Measurements from ENCODE around the gene ZNF462. TPM values are rescaled to one million over a fixed set of nuclear protein-coding genes. Genes with fewer than 3 reads are reported as not detected.
A peak's percentile ranks its signal among the peaks of the same experiment; 100 is the strongest.

Gene ZNF462
- total and polyA plus RNA-seq, 9 donors = 7.0 to 18.8 (median 9.2) TPM

- DNase-seq = peak; percentile 55
- peaks cover 31% of the 10 kb centered on the region for H3K36me3 ChIP-seq (ENCODE audit: control insufficient read depth, insufficient read depth, low read length)
- peaks cover 19% of the 10 kb centered on the region for H3K4me1 ChIP-seq (ENCODE audit: control insufficient read depth, insufficient read depth, low read length)
- no peaks in the 10 kb centered on the region for H3K9me3 ChIP-seq (replicated peaks; ENCODE audit: control insufficient read depth, low read depth, low read length)
- 33% methylated on average over 2 of the region's 3 CpGs for WGBS (ENCODE audit: insufficient coverage)
- H3K27me3 ChIP-seq (ENCODE audit: control insufficient read depth, insufficient read depth, low read length) = no peaks in the 10 kb centered on the region
- H3K4me3 ChIP-seq (ENCODE audit: low read length) = no peak overlapping the region
- H3K27ac ChIP-seq (ENCODE audit: low read length) = peak overlapping the region; percentile 8
Measured at GRCh38 chr9:106921341-106921899, 58.5 kb downstream of the ZNF462 start.

- no CpG with 5 or more reads among the region's 1 CpG for WGBS (ENCODE audit: insufficient coverage)
- peaks cover 36% of the 10 kb centered on the region for H3K36me3 ChIP-seq (ENCODE audit: control insufficient read depth, insufficient read depth, low read length)
- no peak overlapping the region for H3K4me3 ChIP-seq (ENCODE audit: low read length)
- no peak for DNase-seq
- H3K27me3 ChIP-seq (ENCODE audit: control insufficient read depth, insufficient read depth, low read length) = no peaks in the 10 kb centered on the region
- H3K9me3 ChIP-seq (replicated peaks; ENCODE audit: control insufficient read depth, low read depth, low read length) = no peaks in the 10 kb centered on the region
- H3K4me1 ChIP-seq (ENCODE audit: control insufficient read depth, insufficient read depth, low read length) = peaks cover 18% of the 10 kb centered on the region
- H3K27ac ChIP-seq (ENCODE audit: low read length) = peak overlapping the region; percentile 8
Measured at GRCh38 chr9:106922026-106922425, 59.1 kb downstream of the ZNF462 start.

DNA sequence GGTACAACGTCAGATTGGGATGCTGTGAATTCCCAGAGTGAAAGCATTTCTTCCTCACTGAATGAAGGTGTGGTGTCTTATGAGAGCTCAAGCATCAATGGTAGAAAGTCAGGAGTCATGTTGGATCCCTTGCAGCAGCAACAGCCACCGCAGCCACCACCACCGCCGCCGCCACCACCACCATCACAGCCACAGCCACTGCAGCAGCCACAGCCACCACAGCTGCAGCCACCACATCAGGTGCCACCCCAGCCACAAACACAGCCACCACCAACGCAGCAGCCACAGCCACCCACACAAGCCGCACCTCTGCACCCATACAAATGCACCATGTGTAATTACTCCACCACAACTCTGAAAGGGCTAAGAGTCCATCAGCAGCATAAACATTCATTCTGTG, 62.4 kb downstream of the ZNF462 start:
- Histone ChIP-seq H3K4me1 (ENCODE audit: control insufficient read depth, insufficient read depth, low read length) (peaks cover 12% of the 10 kb centered on the region), H3K27ac (ENCODE audit: low read length) (no peak overlapping the region), H3K36me3 (ENCODE audit: control insufficient read depth, insufficient read depth, low read length) (peaks cover 61% of the 10 kb centered on the region), H3K27me3 (ENCODE audit: control insufficient read depth, insufficient read depth, low read length) (no peaks in the 10 kb centered on the region), H3K4me3 (ENCODE audit: low read length) (no peak overlapping the region), H3K9me3 (replicated peaks; ENCODE audit: control insufficient read depth, low read depth, low read length) (no peaks in the 10 kb centered on the region)
- DNase-seq = no peak
- WGBS (ENCODE audit: insufficient coverage) = 98% methylated on average over 4 of the region's 7 CpGs

DNA sequence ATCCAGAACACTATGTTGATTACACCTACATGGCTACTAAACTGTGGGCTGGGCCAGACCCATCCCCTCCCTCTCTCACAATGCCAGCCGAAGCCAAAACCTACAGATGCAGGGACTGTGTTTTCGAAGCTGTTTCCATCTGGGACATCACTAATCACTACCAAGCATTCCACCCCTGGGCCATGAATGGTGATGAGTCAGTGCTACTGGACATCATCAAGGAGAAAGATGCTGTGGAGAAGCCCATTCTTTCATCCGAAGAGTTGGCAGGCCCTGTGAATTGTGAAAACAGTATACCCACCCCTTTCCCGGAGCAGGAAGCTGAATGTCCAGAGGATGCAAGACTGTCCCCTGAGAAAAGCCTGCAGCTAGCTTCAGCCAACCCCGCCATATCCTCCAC, 65.0 kb downstream of the ZNF462 start:
- Histone ChIP-seq H3K4me3 (ENCODE audit: low read length) (no peak overlapping the region), H3K36me3 (ENCODE audit: control insufficient read depth, insufficient read depth, low read length) (peaks cover 84% of the 10 kb centered on the region), H3K4me1 (ENCODE audit: control insufficient read depth, insufficient read depth, low read length) (no peaks in the 10 kb centered on the region), H3K27me3 (ENCODE audit: control insufficient read depth, insufficient read depth, low read length) (no peaks in the 10 kb centered on the region), H3K9me3 (replicated peaks; ENCODE audit: control insufficient read depth, low read depth, low read length) (no peaks in the 10 kb centered on the region), H3K27ac (ENCODE audit: low read length) (no peak overlapping the region)
- no peak for DNase-seq
- WGBS (ENCODE audit: insufficient coverage) = 100% methylated on average over 1 of the region's 5 CpGs

GRCh38 chr9:106928350-106928749, 65.4 kb downstream of the ZNF462 start:
- Histone ChIP-seq H3K4me1 (ENCODE audit: control insufficient read depth, insufficient read depth, low read length) (no peaks in the 10 kb centered on the region), H3K27ac (ENCODE audit: low read length) (no peak overlapping the region), H3K27me3 (ENCODE audit: control insufficient read depth, insufficient read depth, low read length) (no peaks in the 10 kb centered on the region), H3K9me3 (replicated peaks; ENCODE audit: control insufficient read depth, low read depth, low read length) (no peaks in the 10 kb centered on the region), H3K36me3 (ENCODE audit: control insufficient read depth, insufficient read depth, low read length) (peaks cover 82% of the 10 kb centered on the region), H3K4me3 (ENCODE audit: low read length) (no peak overlapping the region)
- WGBS (ENCODE audit: insufficient coverage) = 95% methylated on average over 17 of the region's 18 CpGs
- no peak for DNase-seq

DNA sequence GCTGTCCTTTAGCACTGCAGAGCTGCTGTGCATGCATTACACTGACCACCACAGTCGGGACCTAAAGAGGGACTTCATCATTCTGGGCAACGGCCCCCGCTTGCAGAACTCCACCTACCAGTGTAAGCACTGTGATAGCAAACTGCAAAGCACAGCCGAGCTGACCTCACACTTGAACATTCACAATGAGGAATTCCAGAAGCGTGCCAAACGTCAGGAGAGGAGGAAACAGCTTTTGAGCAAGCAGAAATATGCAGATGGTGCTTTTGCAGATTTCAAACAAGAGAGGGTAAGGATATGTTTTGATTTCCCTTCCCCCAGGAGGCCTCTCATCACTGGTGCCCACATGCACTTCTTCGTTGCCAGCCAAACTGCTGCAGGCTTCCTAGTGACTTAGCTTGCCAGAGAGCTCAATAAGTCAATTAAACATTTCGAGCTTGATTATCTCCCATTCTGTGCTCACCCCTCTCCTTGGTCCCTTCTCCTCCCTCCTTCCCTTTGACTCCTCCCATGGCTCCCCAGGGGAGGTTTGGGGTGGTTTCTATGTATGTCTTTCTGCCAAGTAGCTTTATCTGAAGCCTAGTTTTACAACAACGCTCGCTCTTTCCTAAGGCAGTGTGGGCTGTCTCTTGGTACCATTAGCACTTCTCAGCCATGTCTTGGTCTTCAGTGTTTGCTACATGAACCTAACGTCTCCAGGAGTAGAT, 66.7 kb downstream of the ZNF462 start:
- H3K27me3 ChIP-seq (ENCODE audit: control insufficient read depth, insufficient read depth, low read length) = no peaks in the 10 kb centered on the region
- H3K4me3 ChIP-seq (ENCODE audit: low read length) = no peak overlapping the region
- H3K9me3 ChIP-seq (replicated peaks; ENCODE audit: control insufficient read depth, low read depth, low read length) = no peaks in the 10 kb centered on the region
- H3K36me3 ChIP-seq (ENCODE audit: control insufficient read depth, insufficient read depth, low read length) = peaks cover 71% of the 10 kb centered on the region
- H3K27ac ChIP-seq (ENCODE audit: low read length) = no peak overlapping the region
- 80% methylated on average over 2 of the region's 11 CpGs for WGBS (ENCODE audit: insufficient coverage)
- no peaks in the 10 kb centered on the region for H3K4me1 ChIP-seq (ENCODE audit: control insufficient read depth, insufficient read depth, low read length)
- DNase-seq = peak; percentile 28

GRCh38 chr9:106930477-106930876, 67.5 kb downstream of the ZNF462 start:
- no peak overlapping the region for H3K4me3 ChIP-seq (ENCODE audit: low read length)
- no peak overlapping the region for H3K27ac ChIP-seq (ENCODE audit: low read length)
- H3K9me3 ChIP-seq (replicated peaks; ENCODE audit: control insufficient read depth, low read depth, low read length) = no peaks in the 10 kb centered on the region
- DNase-seq = no peak
- no peaks in the 10 kb centered on the region for H3K27me3 ChIP-seq (ENCODE audit: control insufficient read depth, insufficient read depth, low read length)
- H3K36me3 ChIP-seq (ENCODE audit: control insufficient read depth, insufficient read depth, low read length) = peaks cover 62% of the 10 kb centered on the region
- WGBS (ENCODE audit: insufficient coverage) = 80% methylated on average over 2 of the region's 8 CpGs
- H3K4me1 ChIP-seq (ENCODE audit: control insufficient read depth, insufficient read depth, low read length) = no peaks in the 10 kb centered on the region

DNA sequence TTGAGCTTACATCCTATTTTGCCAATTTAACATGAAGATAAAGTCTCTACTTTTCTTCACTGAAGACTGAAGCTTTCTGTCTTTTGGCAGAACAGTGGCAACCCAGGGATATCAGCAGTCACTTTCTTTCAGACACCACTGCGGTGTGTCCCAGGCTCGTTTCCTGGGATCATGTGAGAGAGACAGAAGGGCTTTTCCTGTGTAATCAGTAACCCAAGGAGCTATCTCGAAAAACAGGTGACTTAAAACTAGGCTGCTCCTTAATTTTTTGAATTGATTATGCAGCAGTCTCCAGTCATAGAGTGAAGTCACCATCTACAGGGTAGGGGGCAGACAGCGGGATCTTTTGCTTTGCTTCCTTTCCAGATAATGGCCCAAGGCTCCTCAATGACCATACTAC, 68.5 kb downstream of the ZNF462 start:
- H3K9me3 ChIP-seq (replicated peaks; ENCODE audit: control insufficient read depth, low read depth, low read length) = no peaks in the 10 kb centered on the region
- H3K36me3 ChIP-seq (ENCODE audit: control insufficient read depth, insufficient read depth, low read length) = peaks cover 59% of the 10 kb centered on the region
- no peaks in the 10 kb centered on the region for H3K4me1 ChIP-seq (ENCODE audit: control insufficient read depth, insufficient read depth, low read length)
- H3K27me3 ChIP-seq (ENCODE audit: control insufficient read depth, insufficient read depth, low read length) = no peaks in the 10 kb centered on the region
- H3K4me3 ChIP-seq (ENCODE audit: low read length) = no peak overlapping the region
- no peak overlapping the region for H3K27ac ChIP-seq (ENCODE audit: low read length)
- 86% methylated on average over 4 of the region's 4 CpGs for WGBS (ENCODE audit: insufficient coverage)
- no peak for DNase-seq

DNA sequence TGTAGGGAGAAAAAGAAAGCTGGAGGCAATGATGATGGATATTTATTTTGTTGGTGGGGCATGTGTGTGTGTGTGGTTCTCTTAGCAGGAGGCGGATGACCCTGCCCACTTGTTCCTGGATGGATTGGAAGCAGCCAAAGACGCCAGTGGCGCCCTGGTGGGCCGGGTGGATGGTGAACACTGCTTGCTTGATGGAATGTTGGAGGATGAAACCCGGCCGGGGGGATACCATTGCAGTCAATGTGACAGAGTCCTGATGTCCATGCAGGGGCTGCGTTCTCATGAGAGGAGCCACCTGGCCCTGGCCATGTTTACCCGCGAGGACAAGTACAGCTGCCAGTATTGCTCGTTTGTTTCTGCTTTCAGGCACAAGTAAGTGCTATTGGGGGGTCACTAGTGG, 69.2 kb downstream of the ZNF462 start:
- no peaks in the 10 kb centered on the region for H3K4me1 ChIP-seq (ENCODE audit: control insufficient read depth, insufficient read depth, low read length)
- no peaks in the 10 kb centered on the region for H3K9me3 ChIP-seq (replicated peaks; ENCODE audit: control insufficient read depth, low read depth, low read length)
- no peaks in the 10 kb centered on the region for H3K27me3 ChIP-seq (ENCODE audit: control insufficient read depth, insufficient read depth, low read length)
- peaks cover 58% of the 10 kb centered on the region for H3K36me3 ChIP-seq (ENCODE audit: control insufficient read depth, insufficient read depth, low read length)
- H3K27ac ChIP-seq (ENCODE audit: low read length) = no peak overlapping the region
- DNase-seq = no peak
- WGBS (ENCODE audit: insufficient coverage) = 90% methylated on average over 10 of the region's 10 CpGs
- no peak overlapping the region for H3K4me3 ChIP-seq (ENCODE audit: low read length)

DNA sequence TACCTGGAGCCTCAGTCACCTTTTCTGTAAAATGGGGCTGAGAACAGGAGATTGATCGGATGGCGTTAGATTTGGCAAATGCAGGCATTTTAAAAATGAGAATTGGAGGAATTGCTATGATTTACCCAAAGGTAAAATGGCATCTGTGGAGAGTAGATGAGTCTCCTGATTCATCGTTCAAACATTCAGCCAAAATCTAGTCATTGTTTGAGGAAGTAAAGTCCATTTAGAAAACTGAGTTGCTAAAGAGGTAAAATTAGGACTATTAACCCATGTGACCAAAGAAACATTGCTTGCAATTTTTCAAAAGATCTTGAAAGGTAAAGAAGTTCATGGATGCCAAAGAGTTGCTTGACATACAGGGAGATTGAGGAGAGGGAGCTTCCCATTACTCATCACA, 69.7 kb downstream of the ZNF462 start:
- peaks cover 54% of the 10 kb centered on the region for H3K36me3 ChIP-seq (ENCODE audit: control insufficient read depth, insufficient read depth, low read length)
- no peak overlapping the region for H3K27ac ChIP-seq (ENCODE audit: low read length)
- no peaks in the 10 kb centered on the region for H3K4me1 ChIP-seq (ENCODE audit: control insufficient read depth, insufficient read depth, low read length)
- no peak overlapping the region for H3K4me3 ChIP-seq (ENCODE audit: low read length)
- DNase-seq = no peak
- 100% methylated on average over 2 of the region's 3 CpGs for WGBS (ENCODE audit: insufficient coverage)
- no peaks in the 10 kb centered on the region for H3K9me3 ChIP-seq (replicated peaks; ENCODE audit: control insufficient read depth, low read depth, low read length)
- H3K27me3 ChIP-seq (ENCODE audit: control insufficient read depth, insufficient read depth, low read length) = no peaks in the 10 kb centered on the region

Measured in muscle of leg (tissue), 11 donors.